HepG2 (cell line): ENCODE results near the gene TUBB4B. TPM values are rescaled to one million over a fixed set of nuclear protein-coding genes. Genes with fewer than 3 reads are reported as not detected.
A peak's percentile ranks its signal among the peaks of the same experiment; 100 is the strongest.

Experiments
- ATF2 ChIP-seq: sonication (generic); formaldehyde crosslinking; IDR thresholded peaks from 2 replicates; pipeline ENCODE4 v1.4.0; 2020; ENCODE audit warnings: missing genetic modification reagents
- HDAC6 ChIP-seq: fragments of 200-600 bp; sonication (generic); IDR thresholded peaks from 2 replicates; pipeline ENCODE4 v1.7.0; 2017; ENCODE audit warnings: mild to moderate bottlenecking, antibody characterized with exemption, low read length, low read depth
- HMG20A ChIP-seq: IDR thresholded peaks from 2 replicates; pipeline ENCODE4 v1.6.1; 2016; ENCODE audit warnings: borderline replicate concordance
- IRX3 ChIP-seq: sonication (generic); formaldehyde crosslinking; IDR thresholded peaks from 2 replicates; pipeline ENCODE4 v1.8.1; 2023; ENCODE audit warnings: mild to moderate bottlenecking, low read depth, missing genetic modification reagents, borderline replicate concordance
- JUND ChIP-seq: sonication (generic); formaldehyde crosslinking; IDR thresholded peaks from 2 replicates; pipeline ENCODE4 v1.8.0; 2022; ENCODE audit warnings: mild to moderate bottlenecking, missing genetic modification reagents
- MATR3 ChIP-seq: sonication (generic); formaldehyde crosslinking; IDR thresholded peaks from 2 replicates; pipeline ENCODE4 v1.4.0; 2020; ENCODE audit warnings: missing genetic modification reagents
- NONO ChIP-seq, 2 experiments: fragments of 450-650 bp in 1 of 2; sonication (generic) in 1 of 2; formaldehyde crosslinking in 1 of 2; IDR thresholded peaks in 1 of 2; conservative IDR thresholded peaks in 1 of 2; 2 replicates each; pipeline versions ENCODE4 v1.6.1 to v1.8.0; 2017 to 2022; ENCODE audit warnings: mild to moderate bottlenecking in 1 of 2, missing genetic modification reagents in 1 of 2, moderate library complexity in 1 of 2
- REST ChIP-seq, 2 experiments: IDR thresholded peaks; 2 replicates each; pipeline ENCODE4 v1.6.1; 2011 to 2012; ENCODE audit warnings: low read length in 2 of 2, borderline replicate concordance in 1 of 2, low read depth in 1 of 2, mild to moderate bottlenecking in 1 of 2, moderate library complexity in 1 of 2
- TEAD3 ChIP-seq: optimal IDR thresholded peaks from 2 replicates; pipeline ENCODE3; 2016; ENCODE audit warnings: borderline replicate concordance
- THAP7 ChIP-seq: sonication (generic); formaldehyde crosslinking; IDR thresholded peaks from 2 replicates; pipeline ENCODE4 v1.8.1; 2023; ENCODE audit warnings: mild to moderate bottlenecking, missing genetic modification reagents
- ZFP82 ChIP-seq: sonication (generic); formaldehyde crosslinking; IDR thresholded peaks from 2 replicates; pipeline ENCODE4 v1.5.1; 2020; ENCODE audit warnings: mild to moderate bottlenecking, missing genetic modification reagents, borderline replicate concordance
- ZNF367 ChIP-seq: sonication (generic); formaldehyde crosslinking; IDR thresholded peaks from 2 replicates; pipeline ENCODE4 v1.4.0; 2020; ENCODE audit warnings: missing genetic modification reagents, borderline replicate concordance
- ZNF597 ChIP-seq: sonication (generic); formaldehyde crosslinking; IDR thresholded peaks from 2 replicates; pipeline ENCODE4 v1.5.0; 2020; ENCODE audit warnings: missing genetic modification reagents
- ZNF761 ChIP-seq: sonication (generic); formaldehyde crosslinking; conservative IDR thresholded peaks from 2 replicates; pipeline ENCODE4 v1.4.0; 2020; ENCODE audit warnings: mild to moderate bottlenecking, missing genetic modification reagents
- ZSCAN5A ChIP-seq: sonication (generic); formaldehyde crosslinking; IDR thresholded peaks from 2 replicates; pipeline ENCODE4 v1.8.0; 2022; ENCODE audit warnings: mild to moderate bottlenecking, missing genetic modification reagents, borderline replicate concordance
- polyA plus RNA-seq, 8 experiments: library from polyadenylated mRNA; depleted of rRNA in 3 of 8; stranded (reverse) in 7 of 8; unstranded in 1 of 8; fragments of >200 nt; fragmentation: Illumina TruSeq in 4 of 8; extraction: Trizol in 4 of 8; gene quantifications; 2 replicates each; pipeline versions ENCODE4 v1.2.1 to v1.2.3, GENCODE V29; 2011 to 2016; ENCODE audit warnings: low read depth in 4 of 8, missing spikeins in 1 of 8, mixed read lengths in 1 of 8; ENCODE audit not compliant: insufficient read depth in 1 of 8
- total RNA-seq, 5 experiments: library from RNA; depleted of rRNA; stranded (reverse); fragments of >200 nt; fragmentation: Illumina TruSeq; extraction: Trizol; gene quantifications; 2 replicates each; pipeline ENCODE4 v1.2.3, GENCODE V29; 2016; ENCODE audit warnings: low read depth in 1 of 5

The TUBB4B gene
- total and polyA plus RNA-seq, 2 of the 13 experiments (the other 11 are each of a cell fraction or from before 2014, with no cell fraction given) = 182 to 412 TPM

GRCh38 chr9:137241490-137242268, 592 bp downstream of the TUBB4B start (continued):
- no peak for TF ChIP-seq ZNF597 (CRISPR knock-in tag)
- no peak for TF ChIP-seq JUND (CRISPR knock-in tag)
- TF ChIP-seq ZSCAN5A (CRISPR knock-in tag) = 0 out of 2 replicates have a peak, but pooled peaks have one; percentile 33
- no peak for TF ChIP-seq TEAD3
- no peak for TF ChIP-seq REST (IDR thresholded peaks at IDR 0.05; ENCODE audit: borderline replicate concordance in 1 of 2, low read depth in 1 of 2, low read length in 2 of 2)
- no peak for TF ChIP-seq HDAC6
- no peak; the same call in 1 of the 2 replicates for TF ChIP-seq IRX3 (CRISPR knock-in tag)
- 0 out of 2 replicates have a peak, but pooled peaks have one; percentile 14 for TF ChIP-seq THAP7
- TF ChIP-seq ATF2 (CRISPR knock-in tag) = no peak
- TF ChIP-seq ZNF761 (CRISPR knock-in tag) = no peak
- TF ChIP-seq HMG20A = no peak
- no peak for TF ChIP-seq ZFP82 (CRISPR knock-in tag)
- TF ChIP-seq NONO (IDR thresholded peaks at IDR 0.05) = no peak
- no peak for TF ChIP-seq NONO (CRISPR knock-in tag; conservative IDR thresholded peaks at IDR 0.05)
- no peak; the same call in 1 of the 2 replicates for TF ChIP-seq ZNF367 (CRISPR knock-in tag)
- no peak for TF ChIP-seq MATR3 (CRISPR knock-in tag)
